ENCODE measurements around the gene EDEM3. TPM values are rescaled to one million over a fixed set of nuclear protein-coding genes. Genes with fewer than 3 reads are reported as not detected.

Gene EDEM3
- total RNA-seq, 1 donor from 2014 or later = 16.2 TPM

GRCh38 chr1:184775329-184775728, 20.7 kb upstream of the EDEM3 start:
- ChIA-PET CTCF (no interaction called here), POLR2A (no interaction called here)
- ATAC-seq (ENCODE audit: low read depth) (no peak), DNase-seq (no peak)
- H3K36me3 Mint-ChIP-seq (ENCODE audit: low read depth) = no peaks in the 10 kb centered on the region
- no peak for TF ChIP-seq CTCF (IDR thresholded peaks at IDR 0.05)
- intact Hi-C loops (cut with micrococcal nuclease) = no loop called here
- no peaks in the 10 kb centered on the region for H3K4me1 Mint-ChIP-seq
- peaks cover 2% of the 10 kb centered on the region for H3K27me3 Mint-ChIP-seq
- no peak overlapping the region for H3K4me3 Mint-ChIP-seq
- no peaks in the 10 kb centered on the region for H3K9me3 Mint-ChIP-seq
- H3K27ac Mint-ChIP-seq = no peak overlapping the region

GRCh38 chr1:184773762-184774320, 19.2 kb upstream of the EDEM3 start:
- CTCF ChIA-PET = no interaction called here
- intact Hi-C loops (cut with micrococcal nuclease) = no loop called here
- no peak for ATAC-seq (ENCODE audit: low read depth)
- Mint-ChIP-seq H3K4me1 (no peaks in the 10 kb centered on the region), H3K27me3 (peaks cover 2% of the 10 kb centered on the region), H3K4me3 (no peak overlapping the region), H3K27ac (no peak overlapping the region), H3K9me3 (no peaks in the 10 kb centered on the region), H3K36me3 (ENCODE audit: low read depth) (no peaks in the 10 kb centered on the region)
- TF ChIP-seq CTCF (IDR thresholded peaks at IDR 0.05) = no peak
- POLR2A ChIA-PET = no interaction called here
- no peak for DNase-seq

- Mint-ChIP-seq H3K4me1 (no peaks in the 10 kb centered on the region), H3K27ac (no peak overlapping the region), H3K27me3 (peaks cover 2% of the 10 kb centered on the region), H3K4me3 (no peak overlapping the region), H3K9me3 (no peaks in the 10 kb centered on the region), H3K36me3 (ENCODE audit: low read depth) (no peaks in the 10 kb centered on the region)
- TF ChIP-seq CTCF (IDR thresholded peaks at IDR 0.05) = no peak
- ChIA-PET POLR2A (no interaction called here), CTCF (interaction anchor here (0.6 kb wide), 1 partner anchor 34 kb away, joined by 3 read pairs; no protein-coding TSS in a partner anchor)
- intact Hi-C loops (cut with micrococcal nuclease) = no loop called here
- DNase-seq = no peak
- no peak for ATAC-seq (ENCODE audit: low read depth)
Observed at GRCh38 chr1:184771190-184771691, 16.6 kb upstream of the EDEM3 start.

- Mint-ChIP-seq H3K36me3 (ENCODE audit: low read depth) (no peaks in the 10 kb centered on the region), H3K27ac (no peak overlapping the region), H3K27me3 (peaks cover 2% of the 10 kb centered on the region), H3K4me3 (no peak overlapping the region), H3K4me1 (no peaks in the 10 kb centered on the region), H3K9me3 (no peaks in the 10 kb centered on the region)
- no peak for TF ChIP-seq CTCF (IDR thresholded peaks at IDR 0.05)
- ChIA-PET CTCF (interaction anchor here (0.6 kb wide), 1 partner anchor 35 kb away, joined by 3 read pairs; no protein-coding TSS in a partner anchor), POLR2A (interaction anchor here (0.5 kb wide), 1 partner anchor 147 kb away, joined by 4 read pairs; no protein-coding TSS in a partner anchor)
- ATAC-seq (ENCODE audit: low read depth) (no peak), DNase-seq (no peak)
- intact Hi-C loops (cut with micrococcal nuclease) = no loop called here
Observed at GRCh38 chr1:184770181-184770979, 15.7 kb upstream of the EDEM3 start.

DNA sequence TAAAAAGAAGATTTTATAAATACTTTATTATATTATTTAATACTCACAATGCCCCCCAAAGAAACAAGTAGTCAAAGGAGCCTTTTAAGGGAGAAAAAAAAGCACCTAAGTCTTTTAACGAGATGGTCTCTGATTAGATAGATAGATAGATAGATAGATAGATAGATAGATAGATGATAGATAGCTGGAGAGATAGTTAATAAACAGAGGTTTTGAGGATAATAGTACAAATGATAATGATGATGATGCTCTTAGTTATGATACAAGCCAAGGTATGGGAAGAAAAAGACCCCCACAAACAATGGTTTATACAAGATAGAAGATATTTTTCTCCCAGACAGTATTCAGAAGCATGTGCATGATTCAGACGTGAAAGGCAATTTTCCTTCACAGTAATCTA, 14.6 kb upstream of the EDEM3 start:
- intact Hi-C loops (cut with micrococcal nuclease) = no loop called here
- H3K27me3 Mint-ChIP-seq = no peaks in the 10 kb centered on the region
- H3K9me3 Mint-ChIP-seq = no peaks in the 10 kb centered on the region
- ATAC-seq (ENCODE audit: low read depth) (no peak), DNase-seq (no peak)
- no peaks in the 10 kb centered on the region for H3K4me1 Mint-ChIP-seq
- no peak for TF ChIP-seq CTCF (IDR thresholded peaks at IDR 0.05)
- CTCF ChIA-PET = no interaction called here
- H3K4me3 Mint-ChIP-seq = no peak overlapping the region
- no peak overlapping the region for H3K27ac Mint-ChIP-seq
- POLR2A ChIA-PET = no interaction called here
- no peaks in the 10 kb centered on the region for H3K36me3 Mint-ChIP-seq (ENCODE audit: low read depth)

Data from activated B cell treated with CpG ODN at 0.5 μM for 24 hours (primary cell).